Loucy (cell line): ENCODE results near the gene HOXB4.

ENCODE experiments used
- H2AFZ ChIP-seq: fragments of 200-600 bp; sonication (generic); 2 replicates; pipeline ENCODE4 v1.6.0; 2016; ENCODE audit warnings: antibody characterized with exemption, mild to moderate bottlenecking, low read length, moderate library complexity
- H3F3A ChIP-seq: fragments of 200-600 bp; 2 replicates; pipeline ENCODE4 v1.6.0; 2016; ENCODE audit warnings: antibody characterized with exemption, low read depth, mild to moderate bottlenecking
- H3K27me3 ChIP-seq: fragments of 200-600 bp; sonication (generic); 2 replicates; pipeline ENCODE4 v1.6.1; 2014; ENCODE audit warnings: low read length, mild to moderate bottlenecking; ENCODE audit not compliant: insufficient read depth, poor library complexity, severe bottlenecking
- H3K36me3 ChIP-seq: fragments of 200-600 bp; sonication (generic); 2 replicates; pipeline ENCODE4 v1.6.1; 2016; ENCODE audit warnings: low read length; ENCODE audit not compliant: insufficient read depth
- H3K4me1 ChIP-seq: fragments of 200-600 bp; sonication (generic); 2 replicates; pipeline ENCODE4 v1.5.1; 2014; ENCODE audit warnings: low read length, mild to moderate bottlenecking; ENCODE audit not compliant: insufficient read depth, poor library complexity, severe bottlenecking
- H3K4me2 ChIP-seq: fragments of 200-600 bp; sonication (generic); 2 replicates; pipeline ENCODE4 v1.6.0; 2014; ENCODE audit warnings: antibody characterized with exemption, low read length, low read depth, mild to moderate bottlenecking; ENCODE audit not compliant: poor library complexity, severe bottlenecking
- H3K4me3 ChIP-seq: fragments of 200-600 bp; sonication (generic); 2 replicates; pipeline ENCODE4 v1.5.1; 2014; ENCODE audit warnings: low read length, mild to moderate bottlenecking, mixed read lengths; ENCODE audit not compliant: poor library complexity, severe bottlenecking
- H3K79me2 ChIP-seq: fragments of 200-600 bp; sonication (generic); 2 replicates; pipeline ENCODE4 v1.6.1; 2014; ENCODE audit warnings: low read length; ENCODE audit not compliant: insufficient read depth
- H3K9ac ChIP-seq: fragments of 200-600 bp; sonication (generic); 2 replicates; pipeline ENCODE4 v1.6.0; 2014; ENCODE audit warnings: mild to moderate bottlenecking, low read depth, low read length, moderate library complexity; ENCODE audit not compliant: poor library complexity, severe bottlenecking
- H3K9me2 ChIP-seq: fragments of 200-600 bp; sonication (generic); replicated peaks from 2 replicates; pipeline ENCODE4 v1.6.1; 2016; ENCODE audit warnings: low read depth, low read length, mixed read lengths
- H3K9me3 ChIP-seq: fragments of 200-600 bp; sonication (generic); 2 replicates; pipeline ENCODE4 v1.6.1; 2014; ENCODE audit warnings: mild to moderate bottlenecking, antibody characterized with exemption, low read length, low read depth; ENCODE audit not compliant: insufficient read depth
- H4K20me1 ChIP-seq: fragments of 200-600 bp; sonication (generic); 2 replicates; pipeline ENCODE4 v1.6.0; 2014; ENCODE audit warnings: antibody characterized with exemption, low read length, mild to moderate bottlenecking; ENCODE audit not compliant: insufficient read depth, poor library complexity, severe bottlenecking
- CTCF ChIP-seq: fragments of 200-600 bp; sonication (generic); conservative IDR thresholded peaks from 2 replicates; pipeline ENCODE4 v1.5.1; 2014; ENCODE audit warnings: mild to moderate bottlenecking, antibody characterized with exemption, low read length
- EZH2phosphoT487 ChIP-seq: fragments of 200-600 bp; IDR thresholded peaks from 2 replicates; pipeline ENCODE4 v1.6.1; 2018; ENCODE audit warnings: antibody characterized with exemption, mild to moderate bottlenecking, moderate library complexity, borderline replicate concordance

The HOXB4 gene

DNA sequence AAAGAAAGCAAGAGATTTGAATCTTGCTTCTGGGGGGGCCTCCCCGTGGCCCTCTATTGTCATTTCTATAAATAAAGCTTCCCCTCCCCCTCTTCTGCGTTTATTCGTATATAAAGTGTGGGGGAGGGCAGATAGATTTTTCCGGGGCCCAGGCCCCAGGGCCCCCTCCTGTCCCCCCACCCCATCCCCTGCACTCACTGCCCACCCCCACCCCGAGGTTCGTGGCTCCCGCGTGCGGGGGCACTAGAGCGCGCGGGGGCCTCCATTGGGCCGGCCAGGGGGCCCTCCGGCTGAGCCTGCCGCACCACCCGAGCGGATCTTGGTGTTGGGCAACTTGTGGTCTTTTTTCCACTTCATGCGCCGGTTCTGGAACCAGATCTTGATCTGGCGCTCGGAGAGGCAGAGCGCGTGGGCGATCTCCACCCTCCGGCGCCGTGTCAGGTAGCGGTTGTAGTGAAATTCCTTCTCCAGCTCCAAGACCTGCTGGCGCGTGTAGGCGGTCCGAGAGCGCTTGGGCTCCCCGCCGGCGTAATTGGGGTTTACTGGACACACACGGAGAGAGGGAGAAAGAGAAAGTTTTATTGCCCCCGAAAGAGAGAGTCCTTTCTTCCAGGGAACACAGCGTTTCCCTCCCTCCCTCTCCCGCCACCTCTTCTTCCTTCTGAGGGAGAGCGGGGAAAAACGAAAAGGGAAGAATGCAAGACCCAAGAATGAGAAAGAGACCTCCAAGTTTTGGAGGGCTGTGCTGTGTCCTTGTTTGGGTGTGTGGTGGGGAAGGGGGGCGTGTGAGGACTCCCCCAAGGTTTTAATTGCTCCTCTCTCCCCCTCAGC lies 1.5 kb downstream of the HOXB4 start:
- Histone ChIP-seq H3K27me3 (peaks cover 16% of the 10 kb centered on the region), H3K79me2 (peaks cover 98% of the 10 kb centered on the region), H3K9me3 (no peaks in the 10 kb centered on the region), H3F3A (peaks cover 12% of the 10 kb centered on the region), H3K4me2 (peak overlapping the region; percentile 98), H2AFZ (no peak overlapping the region), H3K9ac (peak overlapping the region; percentile 95), H3K4me1 (peaks cover 73% of the 10 kb centered on the region), H3K9me2 (no peaks in the 10 kb centered on the region), H3K36me3 (peaks cover 63% of the 10 kb centered on the region), H3K4me3 (peak overlapping the region; percentile 89), H4K20me1 (peaks cover 74% of the 10 kb centered on the region)
- no peak for TF ChIP-seq EZH2phosphoT487
- no peak for TF ChIP-seq CTCF

- peaks cover 72% of the 10 kb centered on the region for H3K36me3 ChIP-seq
- peak overlapping the region; percentile 95 for H3K9ac ChIP-seq
- no peaks in the 10 kb centered on the region for H3K9me3 ChIP-seq
- peaks cover 70% of the 10 kb centered on the region for H4K20me1 ChIP-seq
- TF ChIP-seq CTCF (no peak), EZH2phosphoT487 (no peak)
- peaks cover 16% of the 10 kb centered on the region for H3K27me3 ChIP-seq
- H3K4me2 ChIP-seq, result peak overlapping the region; percentile 98
- peaks cover 98% of the 10 kb centered on the region for H3K79me2 ChIP-seq
- no peak overlapping the region for H2AFZ ChIP-seq
- H3K4me1 ChIP-seq, result peaks cover 76% of the 10 kb centered on the region
- H3K9me2 ChIP-seq, result no peaks in the 10 kb centered on the region
- H3K4me3 ChIP-seq, result peak overlapping the region; percentile 89
- H3F3A ChIP-seq, result peaks cover 8% of the 10 kb centered on the region
Observed at GRCh38 chr17:48575673-48576478, 2.3 kb downstream of the HOXB4 start.

- no peak for TF ChIP-seq EZH2phosphoT487
- Histone ChIP-seq H3K9ac (peak overlapping the region; percentile 95), H3K9me3 (no peaks in the 10 kb centered on the region), H3K9me2 (no peaks in the 10 kb centered on the region), H3K4me2 (peak overlapping the region; percentile 98), H3K27me3 (peaks cover 16% of the 10 kb centered on the region), H3K4me1 (peaks cover 81% of the 10 kb centered on the region), H2AFZ (no peak overlapping the region), H3K36me3 (peaks cover 79% of the 10 kb centered on the region), H3K79me2 (peaks cover 98% of the 10 kb centered on the region), H3F3A (peaks cover 5% of the 10 kb centered on the region), H4K20me1 (peaks cover 68% of the 10 kb centered on the region), H3K4me3 (peak overlapping the region; percentile 89)
Observed at GRCh38 chr17:48575066-48575582, 3.0 kb downstream of the HOXB4 start.
